T follicular helper cell (primary cell): ENCODE results near the gene TRPT1.

Experiments used
- DNase-seq: peaks from one replicate; pipeline ENCODE4 v3.0.0-alpha.2; 2020; ENCODE audit warnings: low read depth

The TRPT1 gene

DNA sequence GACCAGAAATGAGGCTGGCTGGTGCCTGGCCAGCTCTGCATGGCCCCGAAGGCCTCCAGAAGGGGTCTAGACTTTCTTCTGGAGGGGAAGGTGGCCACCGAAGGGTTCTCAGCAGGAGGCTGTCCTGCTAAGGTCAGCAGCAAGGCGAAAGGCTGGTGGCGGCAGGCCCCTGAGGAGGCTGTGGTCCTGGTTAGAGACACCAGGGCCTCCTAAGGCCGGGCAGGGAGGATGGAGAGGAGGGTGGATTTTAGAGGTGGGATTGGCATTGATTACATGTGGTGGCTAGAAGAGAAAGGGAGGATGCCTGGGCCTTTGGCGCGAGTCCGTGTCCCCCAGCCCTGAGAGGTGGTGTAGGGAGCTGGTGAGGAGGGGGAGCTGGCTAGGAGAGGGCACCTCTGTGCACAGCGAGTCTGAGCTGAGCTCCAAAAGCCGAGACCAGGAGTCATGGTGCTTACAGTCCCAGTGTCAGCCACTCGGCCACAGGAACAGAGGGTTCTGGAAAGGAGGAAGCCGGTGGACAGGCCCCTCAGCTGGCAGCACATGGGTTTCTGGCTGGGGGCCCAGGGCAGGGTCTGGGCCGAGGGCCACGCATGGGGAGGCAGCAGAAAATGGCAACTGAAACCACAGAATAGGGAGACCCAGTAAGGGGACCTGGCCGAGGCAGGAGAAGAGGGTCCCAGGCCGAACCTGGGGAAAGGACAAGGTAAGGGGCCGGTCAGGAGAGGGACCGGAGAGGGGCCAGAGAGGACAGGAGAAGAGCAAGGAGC is 17.0 kb downstream of the TRPT1 start:
- no peak for DNase-seq

DNA sequence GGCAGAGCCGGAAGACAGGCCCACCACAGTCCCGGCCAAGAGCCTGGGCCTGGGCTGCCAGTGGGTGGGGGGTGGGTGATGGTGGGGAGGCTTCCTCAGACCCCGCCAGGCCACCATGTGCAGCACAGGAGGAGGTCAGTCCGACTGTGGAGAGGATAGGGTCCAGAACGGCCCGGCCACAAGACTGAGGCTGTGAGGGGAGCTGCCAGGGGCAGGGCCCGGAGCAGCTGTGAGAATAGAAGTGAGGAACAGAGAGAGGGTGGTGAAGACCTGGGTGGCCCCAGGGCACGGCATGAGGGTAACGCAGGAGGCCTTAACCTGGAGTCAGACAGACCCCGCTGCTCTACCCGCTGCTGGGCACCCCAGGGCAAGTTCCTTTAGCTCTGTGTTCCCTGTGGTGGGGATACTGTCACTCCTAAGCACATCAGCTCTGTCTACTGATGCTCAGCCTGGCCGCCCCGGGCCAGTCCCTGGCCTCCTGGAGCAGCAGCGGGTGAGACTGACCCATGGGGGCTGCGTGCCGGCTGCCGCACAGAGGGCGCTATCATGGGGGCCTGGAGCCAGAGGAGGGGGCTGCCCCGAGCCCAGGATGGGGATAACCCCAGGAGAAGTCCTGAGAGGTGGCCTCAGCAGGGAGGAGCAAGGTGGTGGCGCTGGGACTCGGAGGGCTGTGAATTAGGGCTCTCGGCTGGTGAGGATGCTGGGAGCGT is 17.7 kb downstream of the TRPT1 start:
- no peak for DNase-seq

DNA sequence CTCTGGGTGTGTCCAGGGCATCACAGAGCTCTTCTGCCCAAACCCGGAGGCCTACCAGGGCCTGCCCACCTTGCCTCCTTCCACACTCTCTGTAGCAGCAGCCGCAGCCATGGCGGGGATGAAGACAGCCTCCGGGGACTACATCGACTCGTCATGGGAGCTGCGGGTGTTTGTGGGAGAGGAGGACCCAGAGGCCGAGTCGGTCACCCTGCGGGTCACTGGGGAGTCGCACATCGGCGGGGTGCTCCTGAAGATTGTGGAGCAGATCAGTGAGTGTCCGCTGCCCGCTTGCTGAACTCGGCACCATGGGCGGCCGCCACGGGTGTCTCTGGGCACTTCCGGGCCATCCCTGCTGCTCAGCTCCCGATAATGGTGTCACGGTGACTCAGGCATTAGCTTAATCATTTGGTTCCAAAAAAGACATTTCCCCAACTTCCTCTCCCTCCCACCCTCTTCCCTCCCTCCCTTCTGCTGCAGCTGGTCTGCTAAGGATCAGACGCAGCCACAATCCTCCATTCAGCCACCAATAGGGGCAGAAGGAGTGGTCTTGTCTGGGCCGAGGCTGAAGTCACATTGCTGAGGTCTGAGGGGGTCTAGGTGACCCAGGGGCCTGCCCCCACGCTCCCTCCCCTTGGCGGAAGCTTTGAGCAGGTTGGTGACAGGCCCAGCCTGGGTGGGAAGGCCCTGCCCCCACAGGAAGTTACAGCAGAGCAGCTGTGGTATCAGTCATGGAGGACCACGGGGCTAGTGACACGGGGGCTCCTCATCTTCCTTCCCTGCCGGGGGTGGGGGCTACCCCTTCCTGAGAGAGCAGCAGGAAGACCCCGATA is 18.5 kb downstream of the TRPT1 start:
- peak; percentile 51 for DNase-seq

DNA sequence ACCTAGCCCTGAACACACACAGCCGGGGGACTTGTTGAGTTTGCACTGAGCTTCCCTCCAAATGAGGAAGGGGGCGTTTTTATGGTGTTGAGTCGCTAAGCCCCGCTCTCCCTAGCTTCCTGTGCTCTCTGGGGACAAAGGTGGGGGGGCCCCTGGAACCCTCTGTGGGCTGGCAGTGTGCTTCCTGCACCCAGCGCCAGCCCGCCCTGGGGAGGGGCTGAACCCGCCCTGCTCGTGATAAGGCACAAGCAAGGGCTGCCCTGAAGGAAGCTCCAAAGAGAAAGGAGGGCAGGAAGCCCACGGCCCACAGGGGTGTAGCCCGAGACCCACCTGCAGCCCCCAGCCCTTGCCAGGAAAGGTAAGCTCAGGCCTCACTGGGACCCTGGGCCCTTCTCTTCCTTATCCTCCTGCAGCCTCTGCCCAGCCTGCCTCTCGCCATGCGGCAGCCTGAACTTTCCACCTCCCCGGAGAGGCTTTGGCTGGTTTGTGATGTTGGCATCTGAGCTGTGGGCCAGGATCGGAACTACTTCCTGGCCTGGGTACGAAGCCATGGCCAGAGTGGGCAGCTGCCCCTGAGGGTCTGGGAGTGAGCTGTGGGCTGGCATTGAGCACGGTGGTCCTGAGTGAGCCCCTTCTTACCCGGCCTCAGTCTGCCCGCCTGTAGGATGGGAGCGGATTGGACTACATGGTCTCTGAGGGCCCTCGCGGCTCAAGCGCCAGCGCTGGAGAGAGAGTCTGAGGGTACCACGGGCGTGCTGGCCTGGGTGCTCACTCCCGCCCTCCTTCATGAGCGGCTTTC is 19.3 kb downstream of the TRPT1 start, which contains the start of gene FERMT3:
Gene FERMT3 (plus strand): TSS at position 265 of the 799 bp plus-strand sequence. CDS start 644 bp downstream, outside the sequence.
- peak; percentile 54 for DNase-seq

DNA sequence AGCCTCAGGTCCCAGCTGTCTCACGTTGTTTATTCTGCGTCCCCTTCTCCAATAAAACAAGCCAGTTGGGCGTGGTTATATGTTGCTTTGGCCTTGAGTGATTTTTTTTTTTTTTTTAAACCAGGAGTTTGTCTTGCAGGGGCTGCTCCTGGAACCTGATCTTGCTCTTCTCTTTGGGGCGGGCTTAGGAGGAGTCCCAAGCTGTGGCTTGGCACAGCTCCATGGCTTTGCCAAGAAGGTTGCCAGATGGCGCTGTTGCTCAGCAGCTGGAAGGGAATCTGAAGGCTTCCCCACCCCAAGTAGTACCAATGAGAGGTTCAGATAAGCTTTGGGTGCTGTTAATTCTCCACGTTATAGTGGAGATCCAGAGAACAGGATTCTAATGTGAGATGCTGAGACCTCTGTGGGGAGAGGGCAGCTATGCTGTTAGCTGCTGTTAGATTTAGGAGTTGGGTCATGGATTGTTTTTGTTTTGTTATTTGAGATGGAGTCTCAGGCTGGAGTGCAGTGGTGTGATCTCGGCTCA is 21.5 kb downstream of the TRPT1 start:
- peak; percentile 83 for DNase-seq

DNA sequence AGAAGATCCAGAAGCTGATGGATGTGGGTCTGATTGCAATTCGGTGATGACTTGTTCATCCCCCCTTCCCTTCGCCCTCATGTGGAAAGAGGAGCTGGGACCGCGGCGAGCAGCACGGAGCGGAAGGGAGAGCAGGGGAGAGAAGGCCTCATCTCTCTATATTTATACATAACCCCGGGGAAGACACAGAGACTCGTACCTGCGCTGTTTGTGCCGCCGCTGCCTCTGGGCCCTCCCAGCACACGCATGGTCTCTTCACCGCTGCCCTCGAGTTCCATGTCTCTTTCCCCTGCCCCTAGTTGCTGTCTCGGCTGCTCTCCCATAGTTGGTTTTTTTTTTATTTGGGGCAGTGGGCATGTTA is 21.9 kb downstream of the TRPT1 start:
- no peak for DNase-seq

DNA sequence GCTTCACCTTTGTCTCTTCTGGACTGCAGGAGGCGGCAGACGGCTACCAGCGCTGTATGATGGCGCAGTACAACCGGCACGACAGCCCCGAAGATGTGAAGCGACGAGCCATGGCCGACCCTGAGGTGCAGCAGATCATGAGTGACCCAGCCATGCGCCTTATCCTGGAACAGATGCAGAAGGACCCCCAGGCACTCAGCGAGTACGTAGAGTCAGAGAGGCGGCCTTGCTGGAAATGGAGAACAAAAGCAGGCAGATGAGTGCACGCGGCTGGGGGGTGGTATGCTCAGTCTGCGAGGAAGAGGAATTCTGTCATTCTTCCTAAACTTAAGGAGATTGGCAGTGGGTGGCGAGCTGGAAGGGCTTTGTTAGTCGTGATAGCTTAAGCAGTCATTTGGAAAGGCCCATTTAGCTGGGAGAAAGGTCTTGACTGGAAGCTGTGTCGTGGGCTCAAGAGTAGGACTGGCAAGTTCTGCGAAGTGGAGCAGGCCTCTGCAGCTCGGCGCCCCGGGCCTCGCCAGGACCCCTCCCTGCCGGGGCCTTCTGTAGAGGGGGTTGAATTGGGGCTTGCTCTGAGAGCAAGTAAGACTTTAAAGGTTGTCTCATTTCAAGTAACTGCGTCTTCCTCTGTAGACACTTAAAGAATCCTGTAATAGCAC is 22.4 kb downstream of the TRPT1 start:
- DNase-seq = no peak

DNA sequence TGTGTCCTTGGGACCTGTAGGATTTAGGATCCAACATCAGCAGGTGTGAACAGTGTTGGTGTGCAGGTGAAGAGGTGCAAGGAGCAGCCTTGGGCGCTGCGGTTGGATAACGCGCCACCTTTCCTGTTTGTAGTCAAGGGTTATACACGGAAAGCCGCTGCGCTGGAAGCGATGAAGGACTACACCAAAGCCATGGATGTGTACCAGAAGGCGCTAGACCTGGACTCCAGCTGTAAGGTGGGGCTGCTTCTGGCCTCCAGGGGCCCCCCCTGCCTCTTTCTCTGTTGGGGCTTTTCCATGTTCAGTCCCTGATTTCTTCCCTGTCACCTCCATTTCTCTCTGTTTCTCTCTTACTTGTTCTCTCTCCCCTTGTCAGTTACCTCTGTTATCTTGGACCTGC is 23.0 kb downstream of the TRPT1 start:
- DNase-seq = no peak

DNA sequence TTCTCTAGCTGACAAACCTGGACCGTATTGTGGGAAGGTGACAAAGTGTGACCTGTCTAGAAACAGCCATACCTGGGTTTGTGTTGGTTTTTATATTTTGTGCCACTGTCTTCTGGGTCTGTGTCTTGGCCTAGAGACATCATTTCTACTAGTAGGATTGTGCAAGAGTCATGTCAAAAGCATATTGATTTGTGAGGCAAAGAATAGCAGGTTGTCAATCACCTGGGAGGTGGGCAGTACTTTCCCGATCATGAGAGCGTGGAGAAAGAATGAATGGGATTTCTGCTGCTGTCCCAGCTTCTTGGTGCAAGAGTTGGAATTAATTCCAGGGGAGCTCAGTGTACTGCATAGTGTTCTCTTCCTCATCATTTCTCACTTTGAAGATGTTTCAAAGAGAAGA is 24.4 kb downstream of the TRPT1 start:
- no peak for DNase-seq

DNA sequence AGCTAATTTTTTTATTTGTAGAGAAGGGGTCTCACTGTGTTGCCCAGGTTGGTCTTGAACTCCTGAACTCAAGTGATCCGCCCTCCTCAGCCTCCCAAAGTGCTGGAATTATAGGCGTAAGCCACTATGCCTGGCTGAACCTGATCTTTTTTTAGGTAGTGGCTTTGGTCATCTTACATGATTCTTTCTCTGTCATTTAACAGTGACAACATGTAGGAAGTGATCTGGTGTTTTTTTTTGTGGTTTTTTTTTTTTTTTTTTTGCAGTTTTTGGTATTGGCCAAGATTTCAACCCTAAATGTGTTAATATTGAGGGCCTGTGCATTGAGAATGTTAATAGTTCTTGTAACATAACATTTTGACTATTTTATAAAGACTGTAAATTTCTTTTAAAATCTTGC is 27.5 kb downstream of the TRPT1 start:
- no peak for DNase-seq

DNA sequence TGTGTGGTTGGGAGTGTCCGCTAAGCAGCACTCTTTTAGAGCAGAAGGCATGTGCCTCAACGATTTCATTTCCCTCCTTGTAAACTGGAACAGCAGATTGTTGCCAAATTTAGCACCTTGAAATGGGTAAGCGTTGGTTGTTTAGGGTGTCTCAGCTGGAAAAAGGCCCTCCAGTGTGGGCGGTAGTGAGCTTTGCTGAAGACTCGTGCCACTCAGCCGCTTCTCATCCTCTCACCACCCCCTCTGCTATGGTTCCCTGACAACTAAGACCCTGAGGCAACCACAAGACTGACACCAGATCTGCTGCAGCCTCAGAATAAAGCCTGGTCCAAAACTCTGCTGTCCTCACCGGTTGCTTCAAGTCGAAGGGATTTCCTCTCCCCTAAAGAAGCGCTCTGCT is 29.4 kb downstream of the TRPT1 start:
- DNase-seq = no peak

DNA sequence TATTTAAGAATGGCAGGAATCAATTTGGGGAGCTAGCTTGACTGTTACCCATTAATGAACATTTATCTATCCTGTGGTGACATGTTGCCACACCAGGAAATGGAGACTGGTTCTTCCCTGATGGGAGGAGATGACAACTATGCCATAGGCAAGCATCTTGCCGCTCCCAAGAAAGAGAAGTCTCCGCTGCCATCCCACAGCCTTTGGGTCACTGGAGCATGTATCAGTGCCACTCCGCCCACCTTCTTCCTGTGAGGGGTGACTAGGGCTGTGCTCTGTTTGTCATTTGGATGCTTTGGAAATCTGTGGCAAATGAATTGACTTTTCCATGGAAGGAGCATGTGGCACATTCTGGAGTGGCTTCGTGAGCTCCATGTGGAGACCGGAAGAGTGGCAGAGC is 33.6 kb downstream of the TRPT1 start:
- no peak for DNase-seq

DNA sequence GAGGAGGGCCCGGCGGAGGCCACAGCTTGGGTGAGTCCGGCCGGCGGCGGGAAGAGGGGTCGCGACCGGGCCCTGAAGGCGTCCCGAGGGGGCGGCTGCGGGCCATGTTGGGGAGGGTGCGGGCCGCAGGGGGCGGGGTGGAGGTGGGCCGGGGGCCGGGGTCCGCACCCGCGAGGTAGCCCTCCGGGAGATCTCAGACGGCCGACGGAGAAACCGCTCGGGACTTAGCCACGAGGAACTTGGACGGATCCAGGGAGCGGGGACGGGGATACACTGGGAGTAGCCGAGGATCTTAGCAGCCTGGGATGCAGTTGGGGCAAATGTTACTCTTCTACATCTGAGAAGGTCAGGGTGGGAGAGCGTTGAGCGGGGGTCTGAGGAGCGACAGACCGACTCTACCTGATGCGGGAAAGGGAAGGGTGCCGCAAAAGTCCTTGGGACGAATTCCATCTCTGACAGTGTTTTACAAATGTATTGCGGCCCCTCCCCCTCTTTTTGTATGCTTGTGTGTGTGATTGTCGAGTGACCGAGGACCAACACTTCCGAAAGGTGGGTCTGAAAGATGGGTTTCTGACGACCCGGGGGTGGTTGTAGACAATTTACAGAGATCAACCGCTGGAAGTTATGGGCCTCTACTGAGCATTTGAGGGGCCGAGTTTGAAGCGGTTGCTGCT is 39.4 kb downstream of the TRPT1 start:
- DNase-seq = no peak

DNA sequence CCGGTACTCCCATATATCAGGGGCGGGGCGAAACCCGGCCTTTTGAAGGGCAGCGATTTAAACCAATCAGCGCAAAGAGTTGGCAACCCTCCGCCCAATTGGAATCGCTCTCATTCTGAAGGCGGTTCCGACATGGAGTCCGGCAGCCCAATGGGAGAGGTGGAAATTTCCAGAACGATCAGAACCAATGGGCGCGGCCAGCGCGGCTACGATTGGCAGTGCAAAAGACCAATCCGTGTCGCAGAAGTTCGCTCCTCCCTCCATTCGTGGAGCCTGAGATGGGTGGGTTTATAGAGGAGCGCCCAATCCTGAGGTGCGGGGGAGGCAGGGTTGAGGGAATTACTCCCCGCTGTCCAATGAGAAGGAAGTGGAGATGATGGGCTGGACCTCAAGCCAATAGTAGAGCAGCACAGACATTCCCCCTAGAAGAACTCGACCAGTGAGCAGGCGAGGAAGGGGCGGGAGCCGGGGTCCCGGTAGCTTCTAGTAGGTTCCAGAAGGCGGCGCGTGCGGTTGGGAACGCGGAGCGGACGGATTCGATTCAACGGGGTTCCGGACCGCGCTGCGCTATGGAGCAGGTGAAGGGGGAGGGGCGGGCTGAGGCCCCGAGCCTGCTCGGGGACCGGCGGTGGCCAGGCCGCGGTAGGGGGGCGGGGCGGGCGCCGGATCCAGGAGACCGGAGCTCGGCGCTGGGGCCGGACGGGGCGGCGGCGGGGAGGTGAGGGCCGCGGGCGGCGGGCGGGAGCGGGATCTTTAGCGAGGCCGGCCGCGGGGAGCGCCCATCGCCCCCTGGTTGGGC is 40.1 kb downstream of the TRPT1 start, which contains the start of gene STIP1:
Gene STIP1 (plus strand): TSS at position 479 of the 799 bp plus-strand sequence. CDS start 91 bp downstream, at position 570.
- peak; percentile 97 for DNase-seq

DNA sequence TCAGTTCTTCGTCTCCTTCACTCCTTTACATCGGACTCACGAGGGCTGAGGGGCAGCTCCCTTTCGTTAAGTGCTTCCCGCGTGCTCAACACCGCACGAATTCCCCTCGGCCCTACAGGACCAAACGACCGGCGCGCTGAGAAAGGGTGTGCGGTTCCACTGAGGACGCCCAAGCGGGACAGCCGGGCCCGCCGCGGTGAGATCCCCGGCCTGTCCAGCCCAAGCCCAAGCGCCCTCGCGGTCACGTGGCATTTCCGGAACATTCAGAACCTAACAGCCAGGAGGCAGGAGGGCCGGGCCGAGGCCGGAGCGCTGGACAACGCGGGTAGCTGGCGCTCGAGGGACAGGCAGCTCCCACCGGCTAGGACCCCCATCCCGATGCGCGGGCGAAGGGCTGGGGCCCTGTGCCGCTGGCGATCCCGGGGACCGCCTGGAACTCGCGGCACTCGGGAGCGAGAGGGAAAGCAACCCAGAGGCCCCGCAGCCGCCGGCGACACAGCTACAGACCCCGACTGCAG is 40.8 kb downstream of the TRPT1 start:
- no peak for DNase-seq

DNA sequence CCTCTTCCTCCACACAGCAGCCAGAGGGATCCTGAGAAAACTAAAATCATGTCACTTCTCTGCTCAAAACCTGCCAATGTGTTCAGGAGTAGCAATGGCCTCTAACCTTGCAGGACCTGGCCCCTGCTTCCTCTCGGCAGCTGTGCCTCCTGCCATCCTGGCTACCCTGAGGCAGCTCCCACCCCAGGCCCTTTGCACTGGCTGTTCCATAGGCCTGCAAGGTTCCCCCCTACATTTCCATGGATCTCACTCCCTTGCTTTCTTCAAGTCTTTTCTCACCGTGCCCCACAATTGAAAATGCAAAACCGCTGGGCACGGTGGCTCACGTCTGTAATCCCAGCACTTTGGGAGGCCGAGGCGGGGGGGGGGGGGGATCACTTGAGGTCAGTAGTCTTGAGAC is 42.1 kb downstream of the TRPT1 start:
- no peak for DNase-seq

DNA sequence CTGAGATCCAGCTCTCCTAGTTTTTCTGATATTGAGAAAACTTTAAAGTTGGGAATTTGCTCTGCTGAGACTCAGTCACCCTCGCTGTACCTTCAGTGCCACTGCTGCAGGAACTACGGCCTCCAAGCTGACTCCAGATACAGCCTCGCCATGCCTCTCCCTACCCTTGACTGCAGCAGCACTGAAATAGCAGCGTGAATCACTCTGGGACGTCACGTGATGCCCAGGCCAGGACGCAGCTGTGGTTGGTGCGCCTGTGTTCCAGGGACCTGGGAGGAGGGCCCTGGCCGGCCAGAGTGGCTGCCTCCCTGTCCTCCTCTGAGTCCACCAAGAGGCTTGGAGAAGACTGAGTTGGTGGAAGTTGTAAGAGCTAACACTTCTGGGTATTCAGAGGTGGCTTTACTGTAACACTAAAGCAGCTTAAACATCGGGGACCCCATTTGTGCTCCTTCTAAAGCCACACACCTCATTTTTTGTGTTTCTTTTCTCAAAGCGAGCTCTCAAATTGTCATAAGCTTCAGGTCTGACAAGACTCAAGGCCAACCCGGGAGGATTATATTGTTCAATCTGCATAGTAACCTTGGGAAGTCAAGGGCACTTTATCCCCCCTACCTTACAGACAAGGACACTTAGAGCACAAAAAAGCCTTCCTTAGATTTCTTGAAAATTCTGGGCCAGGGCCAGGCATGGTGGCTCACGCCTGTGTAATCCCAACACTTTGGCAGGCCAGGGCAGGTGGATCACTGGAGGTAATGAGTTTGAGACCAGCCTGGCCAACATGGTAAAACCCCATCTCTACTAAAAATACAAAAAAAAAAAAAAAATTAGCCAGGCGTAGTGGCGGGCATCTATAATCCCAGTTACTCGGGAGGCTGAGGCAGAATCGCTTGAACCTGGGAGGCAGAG is 44.2 kb downstream of the TRPT1 start:
- DNase-seq = no peak

DNA sequence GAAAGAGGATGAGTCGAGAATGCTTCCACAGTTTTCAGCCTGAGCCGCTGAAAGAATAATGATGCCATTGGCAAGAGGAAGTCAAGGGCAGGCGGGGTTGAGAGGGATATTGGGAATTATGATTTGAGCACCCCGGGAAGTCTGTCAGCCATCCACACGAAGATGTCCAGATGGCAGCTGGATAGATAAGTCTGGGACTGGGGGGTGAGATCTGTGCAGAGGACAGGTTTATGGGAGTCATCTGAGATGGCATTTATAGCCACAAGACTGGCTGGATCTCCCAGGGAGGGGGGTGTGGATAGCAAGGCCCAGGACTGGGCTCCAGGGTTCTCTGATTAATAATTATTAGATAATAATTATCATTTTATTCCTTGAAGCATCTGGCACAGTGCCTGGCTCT is 45.1 kb downstream of the TRPT1 start:
- no peak for DNase-seq
